Measurements from ENCODE around the gene PIMREG. TPM values are rescaled to one million over a fixed set of nuclear protein-coding genes. Genes with fewer than 3 reads are reported as not detected.

PIMREG gene
- total RNA-seq, 1 donor from 2014 or later, result 9.0 TPM

DNA sequence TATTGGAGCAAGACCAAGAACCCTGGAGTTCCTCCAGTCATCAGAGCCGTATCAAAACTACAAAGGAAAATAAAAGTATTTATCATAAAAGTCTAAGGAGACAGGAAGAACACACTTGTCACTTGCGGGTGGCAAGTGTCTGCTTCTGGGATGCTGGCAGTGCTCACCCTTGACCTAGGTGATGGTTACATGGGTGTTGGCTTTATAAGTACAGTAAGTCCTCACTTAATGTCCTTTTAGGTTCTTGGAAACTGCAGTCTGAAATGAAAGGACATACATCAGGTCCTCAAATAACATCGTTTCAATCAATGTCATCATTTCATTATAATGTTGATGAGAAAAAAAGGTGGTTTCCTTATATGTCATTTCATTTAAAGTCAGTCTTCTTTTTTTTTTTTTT, 6.3 kb upstream of the PIMREG start:
- no peak for DNase-seq

DNA sequence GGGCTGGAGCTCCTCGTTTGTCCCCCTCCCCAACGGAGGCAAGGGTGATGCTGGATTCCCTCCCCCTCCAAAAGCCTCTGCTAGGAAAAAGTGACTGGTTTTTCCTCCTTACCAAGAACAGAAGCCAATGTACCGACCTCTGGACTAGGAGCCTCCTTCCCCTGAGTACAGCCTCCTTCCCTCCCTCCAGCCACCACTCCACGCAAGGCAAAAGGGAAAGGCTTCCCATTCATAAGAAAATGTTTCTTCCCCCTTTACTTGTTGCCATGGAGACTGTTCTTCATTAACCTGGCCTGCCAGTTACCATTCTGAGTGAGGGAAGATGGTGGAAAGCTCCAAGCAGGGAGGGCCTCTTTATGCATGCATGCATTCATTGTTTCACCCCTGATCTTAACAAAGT, 4.3 kb upstream of the PIMREG start:
- DNase-seq, result no peak

DNA sequence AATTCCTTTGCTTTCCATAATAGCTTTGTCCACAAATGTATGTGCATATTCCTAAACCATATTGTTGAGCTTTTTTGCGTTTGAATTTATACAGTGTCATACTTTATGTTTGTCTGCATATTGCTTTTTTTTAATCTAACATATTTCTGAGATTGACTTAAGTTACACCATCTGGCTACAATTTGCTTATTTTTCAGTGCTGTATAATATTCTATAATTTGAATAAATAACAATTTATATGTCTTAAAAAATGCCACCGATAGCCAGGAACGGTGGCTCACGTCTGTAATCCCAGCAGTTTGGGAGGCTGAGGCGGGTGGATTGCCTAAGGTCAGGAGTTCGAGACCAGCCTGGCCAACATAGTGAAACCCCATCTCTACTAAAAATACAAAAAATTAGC, 1.5 kb upstream of the PIMREG start:
- no peak for DNase-seq

DNA sequence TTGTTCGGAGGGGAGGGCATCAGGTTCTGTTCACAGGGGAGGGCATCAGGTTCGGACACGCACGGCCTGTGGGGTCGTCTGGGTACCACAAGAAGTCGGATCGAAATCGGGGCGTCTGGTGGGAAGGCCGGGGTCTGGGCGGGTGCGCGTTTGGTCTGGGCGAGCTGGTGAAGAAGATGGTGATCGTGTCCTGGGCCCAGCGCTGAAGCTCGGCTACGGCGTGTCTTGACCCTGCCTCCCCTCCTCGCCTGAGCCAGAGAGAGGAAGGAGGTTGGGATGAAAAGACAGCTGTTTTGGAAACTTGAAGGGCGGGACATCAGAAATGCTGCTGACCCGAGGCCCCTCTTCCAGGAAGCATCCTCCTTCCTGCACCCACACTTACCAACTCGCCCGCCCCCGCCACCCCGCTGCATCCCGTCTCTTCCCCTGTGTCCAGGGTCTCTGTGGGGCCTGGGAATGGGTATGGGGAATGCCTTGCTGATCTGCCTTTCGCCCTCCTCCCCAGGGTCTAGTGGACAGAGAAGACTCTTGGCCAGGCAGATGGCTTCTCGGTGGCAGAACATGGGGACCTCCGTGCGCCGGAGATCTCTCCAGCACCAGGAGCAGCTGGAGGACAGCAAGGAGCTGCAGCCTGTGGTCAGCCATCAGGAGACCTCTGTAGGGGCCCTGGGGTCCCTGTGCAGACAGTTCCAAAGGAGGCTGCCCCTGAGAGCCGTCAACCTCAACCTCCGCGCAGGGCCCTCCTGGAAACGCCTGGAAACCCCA, 498 bp downstream of the PIMREG start:
- DNase-seq, result no peak

DNA sequence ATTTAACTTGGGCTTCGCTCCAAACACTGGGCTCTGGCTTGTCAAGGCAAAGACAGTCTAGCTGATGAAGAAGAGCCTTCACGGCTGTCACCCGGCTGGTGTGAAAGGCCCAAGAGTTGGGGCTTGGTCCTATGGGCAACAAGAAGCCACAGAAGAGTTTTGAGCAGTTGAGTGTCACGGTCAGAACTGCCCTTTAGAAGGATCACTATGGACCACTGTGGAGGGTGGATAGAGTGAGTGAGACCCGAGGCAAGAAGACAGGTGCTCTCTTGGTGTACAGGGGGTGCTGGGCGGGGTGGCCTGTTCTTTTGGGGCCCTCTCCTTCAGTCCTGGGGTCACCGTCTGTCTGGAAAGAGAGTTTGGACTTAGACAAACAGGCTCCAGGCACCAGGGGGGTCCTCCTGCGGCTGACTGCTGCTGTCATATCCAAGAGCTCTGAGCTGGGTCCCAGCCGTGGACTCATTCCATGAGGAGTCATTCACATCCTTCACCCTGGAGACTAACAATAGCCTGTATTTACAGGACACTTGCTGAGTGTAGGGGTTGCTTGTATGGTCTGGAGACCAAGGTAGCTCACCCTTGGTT, 2.4 kb downstream of the PIMREG start:
- DNase-seq, result no peak

DNA sequence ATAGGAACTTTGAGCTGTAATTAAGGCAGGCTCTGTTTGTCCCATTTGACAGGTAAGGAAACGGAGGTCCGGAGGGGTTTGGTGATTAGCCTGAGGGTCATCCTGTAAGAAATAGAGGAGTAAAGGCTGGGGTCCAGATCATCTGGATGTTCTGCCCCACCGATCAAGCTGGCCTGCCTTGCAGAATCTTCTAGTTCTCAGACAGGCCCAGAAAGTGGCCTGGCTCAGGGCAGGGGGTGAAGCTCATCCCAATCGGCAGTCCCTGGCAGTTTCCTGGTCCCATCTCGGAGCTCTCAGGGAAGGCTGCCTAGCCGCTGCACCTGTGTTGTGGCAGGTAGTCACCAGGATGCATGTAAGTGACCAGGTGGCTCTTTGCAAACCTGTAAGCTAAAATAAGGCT, 4.2 kb downstream of the PIMREG start:
- DNase-seq, result no peak

DNA sequence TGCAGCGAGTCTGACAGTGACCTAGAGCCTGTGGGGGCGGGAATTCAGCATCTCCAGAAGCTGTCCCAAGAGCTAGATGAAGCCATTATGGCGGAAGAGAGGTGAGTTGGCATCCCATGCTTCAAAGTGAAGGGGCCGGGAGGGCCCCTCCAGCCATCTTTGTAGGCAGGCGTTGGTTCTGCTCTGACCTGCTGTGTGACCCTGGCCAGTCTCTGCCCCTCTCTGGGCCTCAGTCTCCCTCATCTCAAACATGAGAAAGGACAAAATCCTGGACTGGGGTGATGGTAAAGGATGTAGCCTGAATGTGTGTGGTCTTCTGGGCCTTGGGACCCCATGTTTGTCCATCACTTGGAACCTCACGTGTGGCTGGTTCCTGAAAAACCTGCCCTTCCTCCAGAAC, 5.1 kb downstream of the PIMREG start:
- no peak for DNase-seq

DNA sequence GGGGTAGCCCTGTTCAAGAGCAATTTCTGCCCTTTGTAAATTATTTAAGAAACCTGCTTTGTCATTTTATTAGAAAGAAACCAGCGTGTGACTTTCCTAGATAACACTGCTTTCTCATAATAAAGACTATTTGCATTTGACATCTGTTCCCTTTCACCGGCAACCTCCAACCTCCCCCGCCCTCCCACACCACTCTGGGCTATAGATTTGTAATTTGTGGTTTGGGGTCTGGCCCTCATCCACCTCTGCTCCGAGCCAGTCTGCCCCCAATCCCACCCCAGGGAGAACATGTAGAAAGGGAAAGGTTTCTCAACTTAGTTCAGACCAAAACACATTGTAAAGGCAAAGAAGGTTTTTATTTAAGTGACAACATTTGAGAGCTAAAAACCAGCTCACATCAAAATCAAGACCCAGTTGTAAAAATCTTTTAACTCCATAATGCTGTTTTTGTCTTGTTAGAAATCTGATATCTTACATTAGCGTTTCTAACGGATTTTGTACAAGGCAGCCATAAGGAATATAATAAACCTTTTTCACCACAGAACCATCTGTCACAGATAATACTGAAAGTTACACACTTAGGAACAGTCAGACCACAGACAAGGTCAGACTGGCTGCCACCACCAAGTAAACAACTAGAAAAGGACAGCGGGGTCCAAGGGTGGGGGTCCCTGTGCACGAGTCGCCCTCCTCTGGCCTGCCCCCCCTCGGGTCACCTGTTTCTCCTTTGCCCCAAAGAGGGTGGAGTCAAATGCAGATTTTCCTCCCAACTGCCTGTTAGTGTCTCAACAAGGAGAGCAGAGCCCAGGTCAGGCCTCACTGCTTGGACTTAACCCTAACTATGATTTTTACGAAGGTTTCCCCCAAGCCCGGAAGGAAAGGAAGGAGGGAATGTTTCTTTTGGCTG, 6.9 kb downstream of the PIMREG start:
- no peak for DNase-seq

DNA sequence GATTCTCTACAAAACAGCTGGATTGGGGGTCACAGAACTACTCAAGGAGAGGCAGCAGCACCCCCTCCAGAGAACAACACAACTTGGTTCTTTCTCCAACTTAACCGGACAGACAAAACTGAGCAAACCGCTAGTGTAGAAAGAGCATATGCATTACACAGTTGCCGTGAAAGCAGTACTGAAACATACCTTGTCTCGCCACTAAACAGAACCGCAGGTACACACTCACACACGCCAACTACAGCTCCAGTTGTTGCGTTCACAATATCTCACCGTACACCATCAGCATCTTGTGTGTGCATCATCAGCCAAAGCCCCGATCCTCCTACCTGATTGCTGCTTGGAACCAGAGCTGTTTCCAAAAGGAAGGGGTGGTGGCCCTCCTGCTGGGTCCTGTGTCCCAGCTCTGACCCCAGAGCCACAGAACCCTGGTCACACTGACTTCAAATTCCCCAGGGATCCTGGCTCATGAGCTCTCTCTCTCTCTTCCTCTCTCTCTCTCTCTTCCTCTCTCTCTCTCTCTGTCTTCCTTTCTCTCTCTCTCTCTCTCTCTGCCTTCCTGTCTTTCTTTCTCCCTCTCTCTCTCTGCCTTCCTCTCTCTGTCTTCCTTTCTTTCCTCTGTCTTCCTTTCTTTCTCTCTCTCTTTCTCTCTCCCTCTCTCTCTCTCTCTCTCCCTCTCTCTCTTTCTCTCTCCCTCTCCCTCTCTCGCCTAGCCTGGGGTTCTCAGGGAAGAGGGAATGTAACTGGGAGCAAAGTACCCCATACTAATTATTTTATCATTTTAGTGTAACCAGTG, 8.4 kb downstream of the PIMREG start:
- no peak for DNase-seq

DNA sequence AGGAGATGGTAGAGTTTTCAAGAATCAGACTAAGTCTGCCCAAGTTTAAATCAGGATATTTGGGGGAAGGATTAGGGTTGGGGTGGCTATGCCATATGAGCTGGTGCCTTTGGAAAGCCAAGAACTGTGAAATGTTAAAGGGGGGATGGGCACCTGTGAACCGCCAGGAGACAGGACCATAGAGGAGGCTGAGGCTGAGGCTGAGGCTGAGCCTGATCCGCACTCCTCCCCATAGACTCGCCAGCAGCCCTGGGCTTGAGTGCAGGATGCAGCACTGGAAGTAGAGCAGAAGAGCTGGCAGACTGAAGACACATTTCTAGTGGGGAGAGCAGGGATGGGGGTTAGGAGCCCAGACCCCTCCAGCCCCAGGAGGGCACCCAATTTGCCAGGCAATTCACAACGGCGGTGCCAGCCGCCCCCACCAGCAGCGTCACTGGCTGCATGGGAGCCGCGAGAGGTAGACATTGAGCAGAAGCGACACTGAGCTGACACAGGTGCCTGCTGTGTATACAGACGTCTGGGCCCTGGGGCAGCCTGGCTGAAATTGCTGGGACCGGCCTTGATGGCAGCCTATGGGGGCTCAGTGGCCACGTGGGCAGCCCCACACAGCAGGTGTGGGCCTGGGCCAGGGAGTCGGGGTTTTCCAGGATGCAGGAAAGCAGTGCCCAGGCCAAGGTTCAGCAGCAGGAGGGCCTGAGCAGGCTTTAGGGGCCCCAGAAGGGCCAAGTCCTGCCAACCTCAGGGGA, 9.2 kb downstream of the PIMREG start:
- no peak for DNase-seq

DNA sequence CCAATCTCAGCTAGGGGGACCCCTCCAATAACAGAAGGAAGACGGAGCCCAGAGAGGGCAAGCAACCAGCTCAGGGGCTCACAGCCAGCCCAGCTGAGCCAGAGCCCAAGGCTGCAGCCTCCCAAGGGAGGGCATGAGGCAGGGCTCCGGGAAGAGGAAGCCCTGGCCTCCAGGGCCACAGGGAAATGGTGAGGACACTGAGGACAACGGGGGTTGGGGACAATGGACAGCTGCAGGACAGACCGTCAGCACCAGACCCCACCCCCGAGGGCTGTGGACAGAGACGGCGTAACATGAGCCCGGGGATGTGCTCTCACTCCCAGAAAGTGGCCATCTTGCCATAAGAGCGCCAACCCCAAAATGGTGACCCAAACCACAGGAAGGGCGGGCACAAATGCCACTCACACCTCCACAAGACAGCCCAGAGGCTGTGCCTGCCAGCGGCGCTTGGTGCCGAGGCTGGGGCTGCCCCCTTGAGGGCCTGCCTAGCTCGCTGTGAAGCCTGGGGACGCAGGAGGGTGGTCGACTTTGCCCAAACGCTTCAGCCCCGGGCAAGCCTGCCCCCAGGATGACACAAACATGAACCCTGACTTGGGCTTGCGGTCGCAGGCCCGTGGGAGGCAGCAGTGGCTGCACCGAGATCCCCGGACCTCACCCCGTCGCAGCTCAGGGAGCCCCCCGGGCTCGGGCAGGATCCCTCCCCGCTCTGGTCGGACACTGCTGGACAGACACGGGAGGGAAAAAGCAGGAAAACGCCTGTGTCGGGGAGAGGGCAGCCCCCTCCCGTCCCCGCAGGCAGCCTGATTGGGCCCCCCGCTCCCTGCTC, 10.5 kb downstream of the PIMREG start:
- DNase-seq, result no peak

DNA sequence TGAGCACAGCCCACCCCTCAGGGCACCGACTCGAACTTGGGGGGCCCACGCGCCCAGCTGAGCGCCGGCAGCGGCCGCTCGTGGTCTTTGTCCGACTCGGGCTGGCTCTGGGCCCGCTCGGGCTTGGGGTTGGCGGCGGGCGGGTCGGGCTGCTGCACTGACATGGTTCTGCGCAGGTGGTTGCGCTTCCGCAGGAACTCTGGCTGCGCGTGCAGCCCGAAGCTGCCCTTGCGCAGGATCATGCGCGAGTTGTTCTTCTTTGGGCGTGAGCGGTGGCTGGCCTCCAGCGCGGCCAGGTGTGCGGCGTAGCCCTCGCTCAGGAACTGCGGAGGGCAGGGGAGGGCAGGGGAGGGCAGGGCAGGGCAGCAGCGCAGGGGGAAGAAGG, 11.1 kb downstream of the PIMREG start:
- no peak for DNase-seq

DNA sequence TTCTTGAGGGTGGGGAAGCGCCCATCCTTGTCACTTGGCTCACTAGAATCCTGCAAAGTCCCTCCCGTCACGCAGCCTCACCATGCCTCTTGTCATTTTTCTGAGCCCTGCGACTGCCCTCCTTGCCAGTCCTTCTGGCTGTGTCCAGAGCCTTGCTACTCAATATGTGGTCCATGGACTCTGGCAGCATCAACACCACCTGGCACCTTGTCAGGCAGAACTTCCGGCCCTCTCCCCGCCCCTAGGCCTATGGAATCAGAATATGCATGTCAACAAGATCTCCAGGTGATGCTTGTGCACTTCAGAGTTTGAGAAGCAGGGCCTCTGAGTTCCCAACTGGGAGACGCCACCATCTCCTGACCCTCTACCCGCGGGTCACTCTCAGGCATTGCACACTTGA, 12.1 kb downstream of the PIMREG start:
- DNase-seq, result no peak

DNA sequence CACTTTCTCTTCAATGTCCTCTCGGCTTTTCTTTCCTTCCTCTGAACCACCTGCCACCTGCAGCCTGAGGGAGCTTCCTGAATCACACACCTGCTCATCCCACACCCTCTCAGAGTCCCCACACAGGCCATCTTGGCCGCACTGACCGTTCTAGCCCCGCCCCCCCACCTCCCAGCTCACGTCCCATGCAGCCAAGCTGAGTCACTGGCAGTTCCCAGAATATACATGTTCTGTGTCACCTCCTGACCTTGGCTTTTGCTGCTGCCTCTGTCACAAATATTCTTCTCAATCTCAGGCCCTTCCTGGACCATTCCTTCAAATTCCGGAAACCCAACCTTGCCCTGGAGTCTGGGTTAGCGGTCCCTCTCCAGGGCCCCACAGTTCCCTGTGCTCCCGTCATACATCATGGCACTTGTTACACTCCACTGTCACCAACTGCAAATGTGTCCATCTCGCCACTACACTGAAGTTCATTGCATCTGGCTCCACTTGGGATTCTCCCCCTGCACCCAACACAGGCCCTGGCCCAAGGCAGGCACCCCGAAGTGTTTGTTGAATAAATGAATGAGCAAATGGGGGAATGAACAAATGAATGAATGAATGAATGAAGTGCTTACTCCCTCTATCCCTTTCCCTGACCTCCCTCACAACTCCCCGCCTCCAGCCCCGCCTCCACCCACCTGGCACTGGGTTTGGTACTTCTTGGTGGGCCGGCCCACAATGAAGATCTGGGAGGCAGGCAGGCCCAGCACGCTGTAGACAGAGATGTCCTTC, 12.8 kb downstream of the PIMREG start:
- DNase-seq, result no peak

DNA sequence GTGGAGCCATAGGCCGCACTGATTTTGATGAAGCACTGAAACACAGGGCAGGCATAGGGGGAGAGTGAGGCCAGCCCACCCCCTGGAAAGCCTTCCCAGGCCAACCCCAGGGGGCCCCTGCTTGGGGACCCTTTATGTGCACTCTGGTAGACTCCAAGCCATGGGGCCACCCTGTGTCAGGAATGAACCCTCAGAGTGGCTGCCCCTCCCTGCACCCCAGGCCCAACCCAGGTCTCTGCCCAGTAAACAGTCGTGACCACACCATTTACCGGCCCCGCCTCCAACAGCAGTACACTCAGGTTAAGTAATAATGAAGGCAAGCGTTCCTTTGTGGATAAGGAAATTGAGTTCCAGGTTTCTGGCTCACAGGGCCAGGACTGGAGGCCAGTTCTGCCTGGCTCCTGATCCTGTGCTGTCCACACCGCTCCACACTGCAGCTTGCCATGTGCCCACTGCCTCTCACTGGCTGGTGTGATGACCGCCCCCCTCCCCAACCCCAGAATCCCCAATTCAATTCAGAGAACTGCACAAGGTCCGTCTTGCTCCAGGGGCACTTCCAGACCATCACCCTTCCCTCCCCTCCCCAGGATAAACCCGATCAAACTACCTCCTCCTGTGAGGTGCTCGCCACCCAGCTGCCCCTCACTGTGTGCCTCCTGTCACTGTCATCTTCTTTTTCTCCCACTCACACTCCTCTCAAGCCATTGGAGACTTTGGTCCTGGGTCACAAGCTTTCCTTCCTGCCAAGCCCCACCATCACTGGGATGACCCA, 13.6 kb downstream of the PIMREG start:
- DNase-seq, result no peak

DNA sequence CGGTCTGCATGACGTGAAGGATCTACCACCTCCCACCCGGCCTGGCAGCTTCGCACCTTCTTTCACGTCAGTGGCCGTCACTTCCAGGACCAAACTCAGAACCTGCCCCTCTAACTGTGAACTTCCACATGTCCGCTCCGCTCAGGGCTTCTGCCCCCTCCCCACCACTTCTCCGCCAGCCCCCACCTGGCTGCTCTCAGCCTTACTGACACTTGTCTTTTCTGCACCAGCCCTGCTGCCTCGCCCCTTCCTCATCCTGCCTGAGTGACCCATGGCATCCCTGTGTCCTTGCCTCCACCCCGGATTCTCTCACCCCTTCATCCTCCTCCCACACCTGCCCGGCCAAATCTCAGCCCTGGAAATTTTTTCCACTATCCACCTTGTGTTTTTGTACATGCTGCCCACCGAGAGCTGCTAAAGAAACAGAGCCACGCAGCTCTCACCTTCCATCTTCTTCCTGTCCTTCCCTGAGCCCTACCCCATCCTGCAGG, 14.2 kb downstream of the PIMREG start:
- no peak for DNase-seq

DNA sequence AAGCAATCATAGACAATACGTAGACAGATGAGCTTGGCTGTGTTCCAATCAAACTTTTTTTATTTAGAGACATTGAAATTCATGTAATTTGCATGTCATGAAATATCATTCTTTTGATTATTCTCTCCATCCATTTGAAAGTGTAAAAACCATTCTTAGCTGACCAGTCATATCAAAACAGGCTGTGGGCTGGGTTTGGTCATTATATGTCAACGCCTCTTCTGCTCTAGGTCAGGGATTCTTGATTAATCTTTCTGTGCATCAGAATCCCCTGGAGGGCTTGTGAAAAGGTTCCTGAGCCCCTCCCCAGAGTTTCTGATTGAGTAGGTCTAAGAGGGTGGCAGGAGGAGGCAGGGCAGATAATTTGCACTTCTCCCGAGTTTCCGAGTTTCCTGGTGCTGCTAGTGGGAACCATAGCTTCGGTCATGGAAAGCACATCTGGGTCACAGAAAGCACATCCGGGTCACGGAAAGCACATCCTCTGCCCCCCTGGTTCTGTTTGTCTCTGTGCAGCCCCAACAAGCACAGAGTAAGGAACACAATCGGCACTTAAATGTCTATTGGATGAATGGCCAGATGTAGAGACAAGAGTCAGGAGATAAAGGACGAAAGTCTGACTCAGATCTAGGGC, 16.4 kb downstream of the PIMREG start:
- DNase-seq, result no peak

DNA sequence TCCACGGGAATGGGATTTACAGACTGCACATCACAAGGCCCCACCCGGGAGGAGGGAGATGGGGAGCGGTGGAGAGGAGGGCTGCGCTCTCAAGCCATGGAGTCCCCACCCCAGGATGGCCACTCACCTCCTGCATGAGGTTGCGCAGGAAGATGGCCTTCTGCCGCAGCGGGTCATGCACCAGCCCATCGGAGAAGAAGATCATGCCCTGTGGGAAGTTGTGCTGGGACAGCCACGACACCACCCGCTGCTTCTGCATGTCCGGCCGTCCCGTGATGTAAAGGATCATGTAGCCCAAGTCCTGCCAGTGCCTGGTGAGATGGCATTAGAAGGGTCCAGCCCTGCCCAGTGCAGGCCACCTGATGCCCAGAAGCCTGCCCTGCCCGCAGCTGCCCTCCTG, 17.0 kb downstream of the PIMREG start:
- DNase-seq, result no peak
